ENCODE measurements around the gene HTR6. TPM values are rescaled to one million over a fixed set of nuclear protein-coding genes. Genes with fewer than 3 reads are reported as not detected.

Gene HTR6
- total and polyA plus RNA-seq, 9 donors, result not detected

Other genes starting within 250 kb of the HTR6 start
- 85.8 TPM for gene CAPZB, start 179.3 kb upstream of the HTR6 start, total RNA-seq
- 100 to 1,000 TPM; 247 to 296 (median 271) TPM for gene CAPZB, start 179.3 kb upstream of the HTR6 start, polyA plus RNA-seq (ENCODE audit: insufficient read depth in 1 of 8, insufficient read length in 8 of 8, low replicate concordance in 1 of 8)
- 42.4 TPM for gene NBL1, start 20.6 kb upstream of the HTR6 start, total RNA-seq
- 10 to 100 TPM; 23.8 to 60.6 (median 42.7) TPM for gene NBL1, start 20.6 kb upstream of the HTR6 start, polyA plus RNA-seq (ENCODE audit: insufficient read depth in 1 of 8, insufficient read length in 8 of 8, low replicate concordance in 1 of 8)
- 2.6 TPM for gene TMCO4, start 135.0 kb downstream of the HTR6 start, total RNA-seq
- 1 to 10 TPM; 1.7 to 3.7 (median 2.0) TPM for gene TMCO4, start 135.0 kb downstream of the HTR6 start, polyA plus RNA-seq (ENCODE audit: insufficient read depth in 1 of 8, insufficient read length in 8 of 8, low replicate concordance in 1 of 8)
- gene RNF186, start 150.4 kb downstream of the HTR6 start, total RNA-seq, result not detected
- under 1 TPM in 2 of 8 donors, not detected in 6; 0.29 to 0.72 TPM for gene RNF186, start 150.4 kb downstream of the HTR6 start, polyA plus RNA-seq (ENCODE audit: insufficient read depth in 1 of 8, insufficient read length in 8 of 8, low replicate concordance in 1 of 8)
- 6.8 TPM for gene OTUD3, start 217.5 kb downstream of the HTR6 start, total RNA-seq
- 1 to 10 TPM; 5.1 to 9.3 (median 6.4) TPM for gene OTUD3, start 217.5 kb downstream of the HTR6 start, polyA plus RNA-seq (ENCODE audit: insufficient read depth in 1 of 8, insufficient read length in 8 of 8, low replicate concordance in 1 of 8)

All from muscle of leg (tissue), 9 donors.